Suppressor macrophage (primary cell): ENCODE data around the gene MYH15.

Source experiments
- DNase-seq, 4 experiments: peaks; one replicate each; pipeline ENCODE4 v3.0.0-alpha.2; 2020 to 2022

MYH15 gene

DNA sequence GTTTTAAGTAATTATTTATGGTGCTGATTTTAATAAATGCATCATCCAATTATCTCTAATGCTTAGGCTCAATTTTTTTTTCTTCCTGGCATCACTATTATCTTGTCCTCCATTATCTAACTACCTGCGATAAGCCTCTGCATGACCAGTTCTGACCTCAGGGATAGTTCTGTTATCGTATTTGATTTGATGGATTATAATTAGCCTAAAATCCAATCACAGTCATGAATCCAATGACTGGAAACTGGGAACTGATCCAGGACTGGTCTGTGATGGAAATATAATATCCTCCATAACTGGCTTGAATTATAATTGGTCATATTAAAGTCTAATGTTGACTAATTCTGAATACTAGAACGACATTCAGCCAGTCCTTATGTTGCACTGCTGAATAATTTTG is 1.1 kb downstream of the MYH15 start:
- DNase-seq = no peak

DNA sequence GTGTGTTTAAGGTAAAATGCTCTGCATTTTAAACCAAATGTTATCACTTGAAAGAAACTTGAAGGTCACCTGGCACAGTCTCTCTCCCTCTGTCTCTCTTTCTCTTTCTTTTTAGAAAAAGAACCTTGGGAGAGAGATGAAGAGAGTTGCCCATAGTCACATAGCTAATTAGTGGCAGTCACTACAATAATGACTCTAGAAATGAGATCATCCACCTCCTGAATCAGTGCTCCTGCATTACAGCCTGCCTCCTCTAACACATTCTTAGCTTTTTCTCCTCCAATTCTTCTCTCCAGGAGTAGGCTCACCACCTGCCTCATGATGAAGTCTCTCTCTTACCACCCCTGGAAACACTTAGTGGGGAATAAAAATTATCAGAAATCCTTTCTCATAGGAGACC is 2.5 kb downstream of the MYH15 start:
- no peak for DNase-seq

DNA sequence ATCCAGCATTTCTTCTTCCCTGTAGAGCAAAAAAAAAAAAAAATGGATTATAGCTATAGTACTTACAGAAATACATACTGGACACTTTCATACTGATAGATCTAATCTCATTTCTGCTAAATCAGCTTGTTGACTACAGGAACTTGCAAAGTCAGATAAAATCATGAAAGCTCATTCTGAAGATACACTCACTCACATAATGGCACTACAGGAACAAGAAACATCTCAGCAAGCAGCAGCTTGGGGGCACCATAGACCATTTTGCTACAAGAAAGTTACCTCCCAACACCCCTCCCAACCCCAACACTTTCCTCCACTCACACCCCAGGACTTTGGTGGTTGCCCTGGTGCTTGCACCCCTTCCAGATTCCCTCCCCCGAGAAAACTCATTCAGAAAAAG is 4.6 kb downstream of the MYH15 start:
- DNase-seq = no peak

DNA sequence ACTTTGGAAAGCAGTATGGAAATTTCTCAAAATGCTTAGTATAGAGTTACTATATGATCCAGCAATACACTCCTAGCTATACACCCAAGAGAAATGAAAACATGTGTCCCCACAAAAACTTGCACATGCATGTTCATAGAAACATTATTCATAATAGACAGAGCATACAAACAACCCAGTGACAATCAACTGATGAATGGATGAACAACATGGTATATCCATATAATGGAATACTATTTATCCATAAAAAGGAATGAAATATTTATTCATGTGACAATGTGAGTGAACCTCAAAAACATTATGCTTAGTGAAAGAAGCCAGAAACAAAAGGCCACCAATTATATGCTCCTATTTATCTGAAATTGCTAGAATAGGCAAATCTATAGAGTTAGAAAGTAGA is 6.7 kb downstream of the MYH15 start:
- no peak for DNase-seq

DNA sequence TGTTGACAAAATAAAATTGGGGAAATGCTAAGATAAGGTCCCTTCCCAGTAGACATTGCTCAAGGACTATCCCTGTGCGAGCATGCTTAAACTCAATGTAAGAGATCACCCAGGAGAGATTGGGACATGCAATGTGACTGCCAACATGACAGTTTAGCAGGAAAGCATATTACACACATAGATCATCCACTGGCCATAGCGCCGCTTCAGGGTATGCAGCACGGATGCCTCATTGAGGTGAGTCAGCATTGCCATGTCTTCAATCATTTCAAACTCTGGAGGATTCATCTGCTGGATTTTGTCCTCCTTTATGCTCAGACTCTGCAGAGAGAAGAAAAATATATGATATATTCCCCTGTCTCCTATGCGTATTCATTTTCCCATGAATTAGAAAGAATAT is 8.9 kb downstream of the MYH15 start:
- no peak for DNase-seq

DNA sequence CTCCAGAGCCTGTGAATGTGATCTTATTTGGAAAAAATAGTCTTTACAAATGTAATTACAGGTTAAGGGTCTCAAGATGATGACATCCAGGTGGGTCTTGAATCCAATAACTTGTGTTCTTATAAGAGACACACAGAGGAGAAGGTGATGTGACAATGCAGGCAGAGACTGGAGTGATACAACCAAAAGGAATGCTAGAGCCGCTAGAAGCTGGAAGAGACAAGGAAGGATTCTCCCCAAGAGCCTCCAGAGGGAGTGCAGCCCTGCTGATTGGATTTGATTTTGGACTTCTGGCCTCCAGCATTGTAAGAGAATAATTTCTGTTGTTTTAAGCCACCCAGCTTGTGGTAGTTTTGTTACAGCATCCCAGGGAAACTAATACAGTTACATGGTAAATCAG is 9.7 kb downstream of the MYH15 start:
- no peak for DNase-seq

DNA sequence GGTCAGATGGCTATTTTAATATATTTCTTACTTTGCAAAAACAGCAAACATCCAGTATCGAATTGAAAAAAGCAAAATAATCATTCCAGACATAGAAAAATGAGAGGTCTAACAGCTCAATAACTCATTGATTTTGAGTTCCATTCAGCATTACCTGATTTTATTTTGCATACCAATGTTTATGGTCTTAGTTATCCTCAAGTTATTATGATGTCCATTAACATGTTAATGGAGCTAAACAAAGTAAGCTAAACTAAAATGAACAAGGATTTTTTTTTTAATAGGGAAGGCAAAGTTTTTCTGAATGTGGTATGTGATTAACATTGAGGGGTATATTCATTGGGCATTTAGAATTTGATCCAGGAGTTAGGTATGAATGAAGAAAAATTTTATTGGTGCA is 13.1 kb downstream of the MYH15 start:
- DNase-seq = no peak

DNA sequence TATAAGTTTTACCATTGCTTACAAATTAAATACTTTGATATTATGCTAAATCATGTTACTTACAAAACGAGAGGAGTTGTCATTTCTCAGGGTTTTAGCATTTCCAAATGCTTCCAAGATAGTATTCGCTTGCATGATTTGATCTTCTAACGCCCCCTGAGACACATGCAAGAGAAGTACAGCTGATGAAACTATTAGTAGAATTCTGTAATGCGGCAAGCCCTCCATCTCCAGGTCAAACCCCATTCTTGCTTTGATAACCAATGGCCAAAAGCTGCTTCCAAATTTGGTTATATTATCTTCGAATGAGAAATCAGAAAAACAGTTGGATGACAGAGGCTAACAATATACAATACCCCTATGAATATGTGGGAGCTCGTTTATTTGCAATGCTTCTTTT is 14.7 kb downstream of the MYH15 start:
- no peak for DNase-seq

DNA sequence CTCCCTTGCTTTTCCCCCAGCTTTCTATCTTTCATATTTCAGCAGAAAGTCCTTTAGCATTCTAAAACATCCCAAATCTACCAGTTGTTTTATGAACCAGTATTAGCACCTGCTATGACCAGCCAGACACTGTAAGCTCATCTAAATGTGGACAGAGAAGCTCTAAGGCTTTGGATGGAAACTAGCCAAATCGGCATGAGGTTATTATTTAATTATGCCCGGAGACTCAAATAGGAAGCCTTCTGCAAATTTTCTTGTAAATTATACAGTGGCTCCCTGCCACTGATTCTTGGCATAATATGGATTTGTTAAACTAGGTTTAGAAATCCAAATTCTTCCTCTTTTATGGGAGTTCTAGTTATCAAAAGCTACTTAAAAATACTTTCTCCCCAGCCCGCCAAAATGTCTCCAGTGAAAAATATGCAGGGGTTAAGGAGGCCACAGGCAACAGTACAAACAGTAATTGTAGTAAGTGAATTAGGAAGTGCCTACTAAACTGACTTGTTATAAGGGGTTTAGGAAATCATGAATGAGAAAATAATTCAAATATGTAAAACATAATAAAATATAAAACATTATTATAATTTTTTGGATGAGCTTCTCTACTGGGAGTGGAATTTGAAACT is 15.4 kb downstream of the MYH15 start:
- DNase-seq = no peak

DNA sequence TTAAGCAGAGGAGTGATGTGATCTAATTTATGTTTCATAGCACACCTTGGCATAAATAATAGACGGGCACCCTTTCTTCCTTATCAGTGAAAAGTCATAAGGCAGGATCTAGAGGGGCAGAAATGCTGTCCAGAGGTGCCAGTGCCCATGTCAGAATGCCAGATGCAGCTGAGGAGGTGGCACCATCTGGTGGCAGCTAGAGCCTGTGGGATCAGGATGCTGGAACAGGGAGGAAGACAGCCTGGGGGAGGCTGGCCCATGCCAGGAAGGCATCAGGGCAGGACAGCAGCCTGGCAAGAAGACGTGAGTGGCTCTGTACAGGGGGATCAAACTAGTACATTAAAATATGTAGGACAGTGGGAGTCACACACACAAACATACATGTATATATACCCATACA is 16.5 kb downstream of the MYH15 start:
- peak in 2 of 4 experiments; percentile 6 to 19 for DNase-seq

DNA sequence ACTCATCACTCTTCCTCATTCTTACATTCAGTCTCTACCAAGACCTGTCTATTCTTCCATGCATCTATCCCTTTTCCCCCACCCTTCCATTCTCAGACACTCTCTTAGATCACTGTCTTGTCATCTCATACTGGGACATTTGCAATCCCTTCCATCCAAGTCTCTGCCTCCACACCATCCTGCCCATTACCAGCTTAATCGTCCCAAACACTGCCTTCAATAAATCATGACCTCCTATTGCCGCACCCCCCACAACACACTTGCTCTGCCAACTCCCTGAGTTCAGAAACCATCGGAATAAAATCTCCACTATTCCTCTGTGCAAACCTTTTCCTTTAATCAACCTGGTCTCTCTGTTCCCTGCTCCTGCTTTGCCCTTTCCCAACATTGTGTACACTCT is 18.9 kb downstream of the MYH15 start:
- DNase-seq = no peak

DNA sequence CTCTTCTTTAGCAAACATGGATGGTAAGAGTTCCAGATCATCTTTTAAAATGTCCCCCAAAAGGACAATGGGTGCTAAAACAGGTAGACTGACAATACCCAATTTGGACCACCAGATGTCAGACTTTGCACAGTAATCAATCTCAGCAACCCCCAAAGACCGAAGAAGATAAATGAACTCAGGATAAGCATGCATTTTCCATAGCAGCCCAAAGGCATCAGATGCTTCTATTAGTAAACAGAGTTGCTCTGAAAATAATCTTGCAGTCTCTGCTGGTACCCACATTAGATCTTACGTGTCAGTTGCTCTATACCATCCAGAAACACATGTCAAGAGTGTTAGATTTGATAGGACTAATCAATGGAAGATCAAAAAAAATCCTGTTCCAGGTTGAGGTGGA is 20.6 kb downstream of the MYH15 start:
- DNase-seq = peak; percentile 56 to 71 (median 64)

DNA sequence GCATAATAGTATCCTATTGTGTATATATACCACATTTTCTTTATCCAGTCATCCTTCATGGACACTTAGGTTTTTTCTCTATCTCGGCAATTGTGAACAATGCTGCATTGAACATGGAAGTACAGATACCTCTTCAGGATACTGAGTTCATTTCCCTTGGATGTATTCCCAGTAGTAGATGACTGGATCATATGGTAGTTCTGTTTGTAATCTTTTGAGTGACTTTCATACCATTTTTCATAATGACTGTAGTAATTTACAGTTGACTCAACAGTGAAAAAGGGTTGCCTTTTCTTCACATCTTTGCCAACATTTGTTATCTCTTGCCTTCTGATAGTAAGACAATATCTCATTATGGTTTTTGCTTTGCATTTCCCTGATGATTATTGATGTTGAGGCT is 21.8 kb downstream of the MYH15 start:
- DNase-seq = no peak

DNA sequence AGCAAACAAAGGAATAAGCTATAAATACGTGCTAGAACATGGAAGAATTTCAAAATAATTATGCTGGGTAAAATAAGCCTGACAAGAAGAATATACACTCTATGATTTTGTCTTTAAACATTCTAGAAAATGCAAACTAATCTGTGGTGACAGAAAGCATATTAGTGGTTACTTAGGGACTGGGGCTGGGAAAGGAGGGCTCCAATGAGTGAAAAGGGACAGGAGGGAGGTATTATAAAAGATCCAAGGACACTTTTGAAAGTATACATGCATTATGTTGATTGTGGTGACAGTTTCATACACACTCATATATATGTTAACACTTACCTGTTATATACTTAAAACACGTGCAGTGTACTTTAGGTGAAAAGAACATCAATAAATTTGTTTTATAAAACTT is 23.0 kb downstream of the MYH15 start:
- no peak for DNase-seq

DNA sequence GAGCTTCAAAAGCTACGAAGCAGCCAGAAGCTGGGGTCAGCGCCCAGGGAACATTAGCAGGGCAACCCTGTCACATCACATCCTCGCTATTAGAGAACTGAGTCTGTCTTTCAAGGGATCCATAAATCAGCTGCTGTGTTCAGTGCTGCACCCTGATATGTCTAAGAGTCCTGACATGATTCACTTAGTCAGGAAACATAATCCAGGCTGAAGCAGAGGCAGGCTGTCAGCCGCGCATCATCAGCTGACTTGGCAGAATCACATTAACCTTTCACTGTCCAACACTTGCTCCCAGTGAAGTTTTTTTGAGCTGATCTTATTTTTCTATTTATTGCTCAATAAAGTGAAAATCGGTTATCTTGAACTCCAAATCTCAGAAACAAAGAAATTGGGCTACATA is 23.5 kb downstream of the MYH15 start:
- DNase-seq = peak in 3 of 4 experiments; percentile 5 to 8 (median 7)

DNA sequence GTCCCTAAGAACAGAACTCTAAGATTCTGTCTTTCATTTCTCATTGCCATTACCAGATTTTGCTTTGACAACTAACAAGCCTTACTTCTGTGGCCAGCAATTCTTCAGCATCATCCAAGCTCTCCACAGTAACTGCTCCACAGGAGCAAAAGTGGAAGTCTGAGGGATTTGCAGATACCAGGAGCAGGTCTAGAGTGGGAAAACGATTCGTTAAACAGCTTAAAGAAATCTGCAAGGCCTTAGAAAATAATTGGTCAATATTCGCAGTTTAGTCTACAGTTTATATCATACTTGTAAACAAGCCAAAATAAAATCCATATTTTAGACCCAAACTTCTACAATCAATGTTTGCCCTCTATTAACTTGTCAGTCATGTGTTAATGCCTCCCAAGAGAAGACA is 24.1 kb downstream of the MYH15 start:
- no peak for DNase-seq

DNA sequence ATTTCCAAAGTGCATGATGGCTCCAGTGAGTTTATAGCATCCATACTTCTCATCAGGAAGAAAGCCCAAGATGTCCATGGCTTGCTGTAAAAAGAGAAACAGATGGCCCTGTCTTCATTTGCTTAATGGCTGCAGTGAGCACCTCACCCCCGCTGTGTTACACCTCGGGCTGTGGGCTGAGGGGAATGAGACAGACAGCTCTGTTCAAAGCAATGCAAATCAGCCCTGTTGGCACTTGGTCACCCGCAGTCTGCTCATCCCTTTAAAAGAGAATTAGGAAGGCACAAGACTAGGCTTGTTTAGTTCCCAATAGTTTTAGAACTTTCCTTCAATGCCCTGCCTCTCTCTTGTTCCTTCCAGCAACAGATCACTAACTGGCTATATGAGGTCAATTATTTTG is 25.2 kb downstream of the MYH15 start:
- no peak for DNase-seq

DNA sequence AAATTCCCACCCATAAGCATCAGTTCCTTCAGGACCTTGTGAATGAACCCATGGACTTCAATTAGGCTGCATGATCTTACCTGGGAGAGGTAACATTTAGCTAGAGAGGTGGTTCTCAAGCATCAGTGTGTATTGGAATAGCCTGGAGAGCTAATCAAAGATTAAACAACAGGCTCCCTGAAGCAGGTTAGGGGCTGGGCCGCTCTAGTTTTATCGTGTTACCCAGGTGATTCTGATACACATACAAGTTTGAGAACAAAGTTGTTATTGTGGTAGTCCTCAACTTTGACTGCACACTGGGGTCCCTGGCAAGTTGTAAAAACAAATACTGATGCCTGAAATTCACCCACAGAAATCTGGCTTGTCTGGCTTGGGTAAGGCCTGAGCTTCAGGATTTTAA is 31.2 kb downstream of the MYH15 start:
- DNase-seq = no peak

DNA sequence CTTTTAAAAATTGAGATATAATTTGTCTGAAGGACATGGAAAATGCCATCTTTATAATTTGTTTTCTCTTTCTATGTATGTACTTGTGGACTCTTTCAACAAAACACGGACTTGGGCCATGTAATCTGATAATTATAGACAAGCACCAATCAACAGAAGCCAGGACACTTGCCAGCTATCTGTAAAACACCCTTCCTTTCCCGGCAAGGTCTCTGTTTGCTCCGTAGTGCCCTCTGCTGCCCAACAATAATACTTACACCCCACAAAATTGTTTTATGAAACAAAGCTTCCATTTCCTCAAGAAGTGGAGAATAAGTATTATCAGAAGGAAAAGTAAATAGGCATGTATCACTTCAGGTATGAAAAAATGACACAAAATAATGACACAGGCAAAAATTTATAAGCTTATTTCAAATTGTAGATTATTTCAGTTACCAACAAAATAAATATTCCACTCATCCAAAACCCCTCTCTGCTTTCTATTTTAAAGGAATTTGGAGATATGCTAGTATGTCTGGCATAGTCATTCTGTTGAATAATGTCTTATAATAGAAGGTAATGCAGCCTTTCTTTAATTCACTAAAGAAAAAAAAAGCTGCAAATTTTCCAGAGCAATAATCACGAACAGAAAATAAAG is 32.8 kb downstream of the MYH15 start:
- peak; percentile 62 to 83 (median 67) for DNase-seq

DNA sequence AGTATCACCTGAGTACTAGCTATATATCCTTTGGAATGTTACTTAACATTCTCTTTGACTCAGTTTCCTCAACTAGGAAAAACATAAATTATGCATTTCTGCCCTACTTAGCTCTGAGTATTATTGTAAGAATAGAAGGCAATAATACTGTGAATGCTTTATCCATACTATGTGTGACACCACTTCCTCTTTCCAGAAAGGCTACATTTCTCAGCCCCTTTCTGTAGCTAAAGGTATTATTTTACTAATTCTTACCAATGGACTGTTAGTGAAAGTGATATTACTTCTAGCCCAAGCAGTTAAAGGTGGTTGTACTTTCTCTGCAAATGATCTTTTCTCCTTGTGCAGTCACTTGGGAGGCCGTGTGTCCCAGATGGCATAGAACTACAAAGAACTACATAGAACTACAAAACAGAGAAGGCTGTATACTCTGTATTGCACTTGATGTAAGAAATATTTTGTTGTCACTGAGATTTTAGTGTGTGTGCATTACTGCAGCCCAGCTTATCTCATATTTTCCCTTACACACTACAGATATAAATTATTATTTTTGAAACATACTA is 35.1 kb downstream of the MYH15 start:
- peak in 1 of 4 experiments; percentile 20 for DNase-seq

DNA sequence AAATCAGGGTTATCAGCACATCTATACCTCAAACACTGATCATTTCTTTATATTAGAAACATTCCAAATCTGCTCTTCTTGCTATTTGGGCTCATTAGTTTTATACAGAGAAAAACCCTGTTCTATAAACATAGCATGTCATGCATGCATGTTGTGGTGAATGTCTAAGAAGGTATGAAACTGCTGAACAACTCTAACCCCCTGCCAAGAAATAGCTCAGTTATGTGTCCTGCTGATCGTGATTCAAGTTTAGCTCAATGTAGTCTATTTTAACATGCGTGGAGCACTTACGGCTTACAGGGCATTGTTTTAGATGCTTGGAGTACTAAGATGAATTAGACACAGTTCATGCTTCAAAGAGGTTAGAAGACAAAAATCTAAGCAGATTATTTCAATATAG is 35.8 kb downstream of the MYH15 start:
- DNase-seq = no peak

DNA sequence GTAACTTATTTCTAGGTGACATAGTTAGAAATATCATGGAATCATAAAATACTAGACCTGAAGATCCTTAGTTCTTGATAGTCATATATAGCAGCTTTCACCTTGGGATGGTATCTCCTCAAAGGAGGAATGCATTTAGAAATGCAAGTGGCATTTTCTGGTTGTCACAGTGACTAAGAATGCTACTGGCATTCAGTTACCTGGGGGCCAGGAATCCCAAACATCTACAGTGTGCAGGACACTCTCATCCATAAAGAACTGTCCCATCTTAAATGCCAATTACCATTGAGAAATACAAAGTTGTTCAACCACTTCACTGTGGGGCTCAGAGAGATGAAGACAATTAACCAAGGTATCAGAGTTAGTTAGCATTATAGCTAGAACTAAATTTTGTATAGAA is 36.7 kb downstream of the MYH15 start:
- no peak for DNase-seq

DNA sequence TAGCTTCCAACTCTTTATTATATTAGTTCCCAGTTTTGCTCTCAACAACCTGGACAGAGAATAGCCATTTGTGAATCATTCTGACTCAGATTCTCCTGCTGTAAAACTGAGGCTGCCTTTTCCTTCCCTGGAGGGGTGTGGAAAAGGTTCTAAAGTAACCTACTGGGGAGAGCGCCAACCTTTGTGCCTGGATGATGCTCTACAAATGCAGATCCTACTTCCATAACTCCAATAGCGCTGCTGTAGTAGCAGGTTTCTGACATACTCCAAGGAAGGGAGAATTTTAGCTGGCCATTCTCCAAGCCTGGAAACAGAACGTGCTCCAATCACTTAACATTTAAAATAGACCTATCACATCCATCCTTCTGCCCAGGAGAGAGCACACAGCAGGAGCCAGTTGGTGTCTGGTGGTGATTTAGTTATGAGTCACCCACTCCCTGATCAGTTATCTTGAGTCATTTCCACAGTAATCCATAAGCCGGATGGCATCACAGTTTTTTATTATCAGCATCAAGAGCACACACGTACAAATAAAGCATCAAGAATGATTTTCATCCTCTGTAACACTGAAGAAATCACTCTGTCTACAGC is 38.3 kb downstream of the MYH15 start:
- no peak for DNase-seq

DNA sequence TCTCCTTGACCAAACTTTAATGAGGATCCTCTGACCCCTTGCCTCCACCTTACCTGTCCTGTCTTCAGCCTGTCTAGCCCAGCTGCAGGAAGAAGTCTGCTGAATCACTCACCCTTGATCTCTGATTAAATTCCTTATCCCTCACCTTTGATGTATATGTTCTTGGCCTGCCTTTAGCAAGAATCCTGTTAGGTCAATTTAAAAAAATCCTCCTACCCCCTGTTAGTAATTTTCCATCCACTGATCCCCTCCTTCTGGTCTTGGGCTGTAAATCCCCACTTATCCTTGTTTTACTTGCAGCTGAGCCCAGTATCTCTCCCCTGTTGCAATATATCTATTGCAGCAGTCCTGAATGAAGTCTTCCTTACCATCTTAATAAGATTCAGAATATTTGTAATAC is 39.0 kb downstream of the MYH15 start:
- no peak for DNase-seq
